ENCODE measurements around the gene KCTD13. TPM values are rescaled to one million over a fixed set of nuclear protein-coding genes. Genes with fewer than 3 reads are reported as not detected.

KCTD13 gene
- total RNA-seq, 1 experiment from 2014 or later: 18.5 TPM

DNA sequence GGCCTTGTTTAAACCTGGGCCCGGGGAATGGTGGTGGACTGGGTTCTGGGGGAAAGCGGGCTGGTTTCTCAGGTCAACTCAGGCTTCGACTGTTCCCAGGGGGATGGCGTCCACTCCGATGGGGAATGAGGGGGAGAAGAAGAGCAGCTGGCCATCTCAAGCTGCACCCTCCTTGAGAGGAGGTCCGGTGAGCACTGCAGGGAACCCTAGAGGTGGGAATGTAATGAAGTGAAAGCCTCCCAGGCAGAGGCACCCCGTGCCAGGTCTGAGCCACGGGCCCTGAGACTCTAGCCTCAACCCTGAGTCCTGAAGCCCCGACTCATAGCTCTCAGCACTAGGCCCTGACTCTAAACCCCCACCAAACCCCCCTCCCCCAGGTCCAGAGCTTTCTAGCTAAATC lies 61.8 kb downstream of the KCTD13 start:
- TF ChIP-seq IRF2 (CRISPR knock-in tag; IDR thresholded peaks at IDR 0.05; ENCODE audit: borderline replicate concordance, low read depth) (no peak), ZNF532 (CRISPR knock-in tag; IDR thresholded peaks at IDR 0.05; ENCODE audit: borderline replicate concordance) (no peak), SMAD4 (CRISPR knock-in tag; IDR thresholded peaks at IDR 0.05) (no peak), GRHL2 (CRISPR knock-in tag; IDR thresholded peaks at IDR 0.05; ENCODE audit: insufficient replicate concordance, severe bottlenecking) (no peak)
- TF ChIP-seq, protein P1, sequence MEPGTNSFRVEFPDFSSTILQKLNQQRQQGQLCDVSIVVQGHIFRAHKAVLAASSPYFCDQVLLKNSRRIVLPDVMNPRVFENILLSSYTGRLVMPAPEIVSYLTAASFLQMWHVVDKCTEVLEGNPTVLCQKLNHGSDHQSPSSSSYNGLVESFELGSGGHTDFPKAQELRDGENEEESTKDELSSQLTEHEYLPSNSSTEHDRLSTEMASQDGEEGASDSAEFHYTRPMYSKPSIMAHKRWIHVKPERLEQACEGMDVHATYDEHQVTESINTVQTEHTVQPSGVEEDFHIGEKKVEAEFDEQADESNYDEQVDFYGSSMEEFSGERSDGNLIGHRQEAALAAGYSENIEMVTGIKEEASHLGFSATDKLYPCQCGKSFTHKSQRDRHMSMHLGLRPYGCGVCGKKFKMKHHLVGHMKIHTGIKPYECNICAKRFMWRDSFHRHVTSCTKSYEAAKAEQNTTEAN (CRISPR knock-in tag; IDR thresholded peaks at IDR 0.05): no peak
- TF ChIP-seq, protein P2, sequence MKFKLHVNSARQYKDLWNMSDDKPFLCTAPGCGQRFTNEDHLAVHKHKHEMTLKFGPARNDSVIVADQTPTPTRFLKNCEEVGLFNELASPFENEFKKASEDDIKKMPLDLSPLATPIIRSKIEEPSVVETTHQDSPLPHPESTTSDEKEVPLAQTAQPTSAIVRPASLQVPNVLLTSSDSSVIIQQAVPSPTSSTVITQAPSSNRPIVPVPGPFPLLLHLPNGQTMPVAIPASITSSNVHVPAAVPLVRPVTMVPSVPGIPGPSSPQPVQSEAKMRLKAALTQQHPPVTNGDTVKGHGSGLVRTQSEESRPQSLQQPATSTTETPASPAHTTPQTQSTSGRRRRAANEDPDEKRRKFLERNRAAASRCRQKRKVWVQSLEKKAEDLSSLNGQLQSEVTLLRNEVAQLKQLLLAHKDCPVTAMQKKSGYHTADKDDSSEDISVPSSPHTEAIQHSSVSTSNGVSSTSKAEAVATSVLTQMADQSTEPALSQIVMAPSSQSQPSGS (CRISPR knock-in tag; IDR thresholded peaks at IDR 0.05; ENCODE audit: borderline replicate concordance, low read depth): no peak
- Mint-ChIP-seq H3K27me3 (ENCODE audit: low read depth) (no peaks in the 10 kb centered on the region), H3K4me3 (no peak overlapping the region), H3K27ac (no peak overlapping the region), H3K36me3 (peaks cover 7% of the 10 kb centered on the region), H3K9me3 (no peaks in the 10 kb centered on the region), H3K4me1 (peaks cover 8% of the 10 kb centered on the region)
- ATAC-seq (no peak), DNase-seq (ENCODE audit: low spot score) (no peak)
- POLR2A ChIA-PET: interaction anchor here (0.6 to 1.2 kb wide), 2 partner anchors 109 to 252 kb away, joined by 3 to 4 read pairs; partner anchors contain the start of gene TAOK2
- CTCF ChIA-PET: interaction anchor here (0.6 to 3.8 kb wide), 5 partner anchors 13 to 167 kb away, joined by 3 to 32 read pairs (median 11); partner anchors contain the start of genes PAGR1 and TLCD3B

- no peaks in the 10 kb centered on the region for H3K27me3 Mint-ChIP-seq (ENCODE audit: low read depth)
- POLR2A ChIA-PET: interaction anchor here (0.5 to 1.5 kb wide), 8 partner anchors 10 to 132 kb away, joined by 3 to 5 read pairs (median 4); partner anchors contain the start of genes HIRIP3, MAZ, SEZ6L2 and TAOK2
- no peak for ATAC-seq
- CTCF ChIA-PET: interaction anchor here (0.7 to 3.8 kb wide), 17 partner anchors 14 to 248 kb away, joined by 3 to 32 read pairs (median 3); partner anchors contain the start of genes ASPHD1, DOC2A, HIRIP3 and KIF22
- no peaks in the 10 kb centered on the region for H3K9me3 Mint-ChIP-seq
- TF ChIP-seq EMX1 (CRISPR knock-in tag; IDR thresholded peaks at IDR 0.05): no peak
- TF ChIP-seq, protein P3, sequence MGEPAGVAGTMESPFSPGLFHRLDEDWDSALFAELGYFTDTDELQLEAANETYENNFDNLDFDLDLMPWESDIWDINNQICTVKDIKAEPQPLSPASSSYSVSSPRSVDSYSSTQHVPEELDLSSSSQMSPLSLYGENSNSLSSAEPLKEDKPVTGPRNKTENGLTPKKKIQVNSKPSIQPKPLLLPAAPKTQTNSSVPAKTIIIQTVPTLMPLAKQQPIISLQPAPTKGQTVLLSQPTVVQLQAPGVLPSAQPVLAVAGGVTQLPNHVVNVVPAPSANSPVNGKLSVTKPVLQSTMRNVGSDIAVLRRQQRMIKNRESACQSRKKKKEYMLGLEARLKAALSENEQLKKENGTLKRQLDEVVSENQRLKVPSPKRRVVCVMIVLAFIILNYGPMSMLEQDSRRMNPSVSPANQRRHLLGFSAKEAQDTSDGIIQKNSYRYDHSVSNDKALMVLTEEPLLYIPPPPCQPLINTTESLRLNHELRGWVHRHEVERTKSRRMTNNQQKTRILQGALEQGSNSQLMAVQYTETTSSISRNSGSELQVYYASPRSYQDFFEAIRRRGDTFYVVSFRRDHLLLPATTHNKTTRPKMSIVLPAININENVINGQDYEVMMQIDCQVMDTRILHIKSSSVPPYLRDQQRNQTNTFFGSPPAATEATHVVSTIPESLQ (CRISPR knock-in tag; IDR thresholded peaks at IDR 0.05): no peak
- 0 out of 2 replicates have a peak, but pooled peaks have one; percentile 48 for TF ChIP-seq ARID4B (CRISPR knock-in tag; IDR thresholded peaks at IDR 0.05; ENCODE audit: borderline replicate concordance)
- TF ChIP-seq, protein P4, sequence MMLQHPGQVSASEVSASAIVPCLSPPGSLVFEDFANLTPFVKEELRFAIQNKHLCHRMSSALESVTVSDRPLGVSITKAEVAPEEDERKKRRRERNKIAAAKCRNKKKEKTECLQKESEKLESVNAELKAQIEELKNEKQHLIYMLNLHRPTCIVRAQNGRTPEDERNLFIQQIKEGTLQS (CRISPR knock-in tag; conservative IDR thresholded peaks at IDR 0.05): no peak
- TF ChIP-seq, protein P5, sequence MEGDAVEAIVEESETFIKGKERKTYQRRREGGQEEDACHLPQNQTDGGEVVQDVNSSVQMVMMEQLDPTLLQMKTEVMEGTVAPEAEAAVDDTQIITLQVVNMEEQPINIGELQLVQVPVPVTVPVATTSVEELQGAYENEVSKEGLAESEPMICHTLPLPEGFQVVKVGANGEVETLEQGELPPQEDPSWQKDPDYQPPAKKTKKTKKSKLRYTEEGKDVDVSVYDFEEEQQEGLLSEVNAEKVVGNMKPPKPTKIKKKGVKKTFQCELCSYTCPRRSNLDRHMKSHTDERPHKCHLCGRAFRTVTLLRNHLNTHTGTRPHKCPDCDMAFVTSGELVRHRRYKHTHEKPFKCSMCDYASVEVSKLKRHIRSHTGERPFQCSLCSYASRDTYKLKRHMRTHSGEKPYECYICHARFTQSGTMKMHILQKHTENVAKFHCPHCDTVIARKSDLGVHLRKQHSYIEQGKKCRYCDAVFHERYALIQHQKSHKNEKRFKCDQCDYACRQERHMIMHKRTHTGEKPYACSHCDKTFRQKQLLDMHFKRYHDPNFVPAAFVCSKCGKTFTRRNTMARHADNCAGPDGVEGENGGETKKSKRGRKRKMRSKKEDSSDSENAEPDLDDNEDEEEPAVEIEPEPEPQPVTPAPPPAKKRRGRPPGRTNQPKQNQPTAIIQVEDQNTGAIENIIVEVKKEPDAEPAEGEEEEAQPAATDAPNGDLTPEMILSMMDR (IDR thresholded peaks at IDR 0.05): no peak
- TF ChIP-seq, protein P6, sequence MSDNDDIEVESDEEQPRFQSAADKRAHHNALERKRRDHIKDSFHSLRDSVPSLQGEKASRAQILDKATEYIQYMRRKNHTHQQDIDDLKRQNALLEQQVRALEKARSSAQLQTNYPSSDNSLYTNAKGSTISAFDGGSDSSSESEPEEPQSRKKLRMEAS (CRISPR knock-in tag; IDR thresholded peaks at IDR 0.05): peak; percentile 14
- TF ChIP-seq MYBL2 (CRISPR knock-in tag; IDR thresholded peaks at IDR 0.05): no peak
- H3K4me3 Mint-ChIP-seq: peak overlapping the region; percentile 98
- DNase-seq (ENCODE audit: low spot score): no peak
- peaks cover 9% of the 10 kb centered on the region for H3K36me3 Mint-ChIP-seq
- peaks cover 8% of the 10 kb centered on the region for H3K4me1 Mint-ChIP-seq
- H3K27ac Mint-ChIP-seq: no peak overlapping the region
Measured at GRCh38 chr16:29863669-29863984, 62.4 kb downstream of the KCTD13 start.

Data from WTC11 (cell line).